GM20000 (cell line): ENCODE measurements around the gene PDGFD.

ENCODE experiments used
- DNase-seq: peaks from one replicate; pipeline ENCODE4 v3.0.0; 2012; ENCODE audit warnings: low spot score
- TF ChIP-seq, protein P1 (sequence below): IDR thresholded peaks from 2 replicates; pipeline ENCODE4 v1.5.1; 2012; ENCODE audit warnings: mild to moderate bottlenecking, control low read depth; ENCODE audit errors: extremely low read depth, missing control alignments

The PDGFD gene

DNA sequence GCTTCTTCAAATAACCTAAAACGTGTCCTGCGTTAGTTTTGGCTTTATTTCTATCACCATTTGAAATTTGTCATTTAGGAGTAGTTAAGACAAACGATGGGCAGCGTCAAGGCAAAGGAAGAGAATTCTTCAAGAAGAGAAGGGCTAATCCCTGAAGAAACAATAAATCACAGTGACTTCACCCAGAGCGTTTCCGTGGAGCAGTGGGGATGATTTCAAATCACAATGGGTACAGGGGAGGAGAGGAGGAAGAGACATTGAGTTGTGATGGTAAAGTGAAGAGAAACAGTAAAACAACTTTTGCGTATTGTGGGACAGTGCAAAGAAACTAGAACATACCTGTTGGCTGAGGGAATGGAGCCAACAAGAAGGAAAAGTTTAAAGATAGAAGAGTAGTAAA is 9.7 kb downstream of the PDGFD start:
- DNase-seq = no peak
- TF ChIP-seq, protein P1, sequence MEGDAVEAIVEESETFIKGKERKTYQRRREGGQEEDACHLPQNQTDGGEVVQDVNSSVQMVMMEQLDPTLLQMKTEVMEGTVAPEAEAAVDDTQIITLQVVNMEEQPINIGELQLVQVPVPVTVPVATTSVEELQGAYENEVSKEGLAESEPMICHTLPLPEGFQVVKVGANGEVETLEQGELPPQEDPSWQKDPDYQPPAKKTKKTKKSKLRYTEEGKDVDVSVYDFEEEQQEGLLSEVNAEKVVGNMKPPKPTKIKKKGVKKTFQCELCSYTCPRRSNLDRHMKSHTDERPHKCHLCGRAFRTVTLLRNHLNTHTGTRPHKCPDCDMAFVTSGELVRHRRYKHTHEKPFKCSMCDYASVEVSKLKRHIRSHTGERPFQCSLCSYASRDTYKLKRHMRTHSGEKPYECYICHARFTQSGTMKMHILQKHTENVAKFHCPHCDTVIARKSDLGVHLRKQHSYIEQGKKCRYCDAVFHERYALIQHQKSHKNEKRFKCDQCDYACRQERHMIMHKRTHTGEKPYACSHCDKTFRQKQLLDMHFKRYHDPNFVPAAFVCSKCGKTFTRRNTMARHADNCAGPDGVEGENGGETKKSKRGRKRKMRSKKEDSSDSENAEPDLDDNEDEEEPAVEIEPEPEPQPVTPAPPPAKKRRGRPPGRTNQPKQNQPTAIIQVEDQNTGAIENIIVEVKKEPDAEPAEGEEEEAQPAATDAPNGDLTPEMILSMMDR = no peak

DNA sequence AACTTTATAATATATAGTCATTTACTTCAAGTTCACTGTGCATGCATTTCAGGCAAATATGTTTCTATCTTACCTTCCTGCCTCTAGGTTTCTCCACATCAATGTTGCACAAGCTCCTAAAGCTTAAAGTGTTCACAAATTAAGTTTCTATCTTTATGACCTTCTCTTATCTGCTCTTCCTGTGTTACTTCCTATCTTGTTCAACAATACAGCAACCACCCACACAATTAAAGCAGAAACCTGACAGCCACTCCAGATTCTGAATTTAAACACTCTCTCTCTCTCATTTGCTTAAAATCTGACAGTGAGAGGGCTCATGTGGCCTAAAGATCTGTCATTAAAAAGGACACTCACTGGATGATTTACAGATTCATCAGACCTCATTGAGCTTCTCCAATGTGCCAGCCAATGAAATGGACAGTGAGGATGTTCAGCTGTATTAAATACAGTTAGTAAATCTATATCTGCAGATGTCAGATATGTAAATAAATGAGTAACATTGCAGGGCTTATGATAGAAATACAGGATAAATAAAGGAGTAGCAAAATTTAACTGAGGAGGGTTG is 10.9 kb downstream of the PDGFD start:
- TF ChIP-seq, protein P1 = no peak
- no peak for DNase-seq

DNA sequence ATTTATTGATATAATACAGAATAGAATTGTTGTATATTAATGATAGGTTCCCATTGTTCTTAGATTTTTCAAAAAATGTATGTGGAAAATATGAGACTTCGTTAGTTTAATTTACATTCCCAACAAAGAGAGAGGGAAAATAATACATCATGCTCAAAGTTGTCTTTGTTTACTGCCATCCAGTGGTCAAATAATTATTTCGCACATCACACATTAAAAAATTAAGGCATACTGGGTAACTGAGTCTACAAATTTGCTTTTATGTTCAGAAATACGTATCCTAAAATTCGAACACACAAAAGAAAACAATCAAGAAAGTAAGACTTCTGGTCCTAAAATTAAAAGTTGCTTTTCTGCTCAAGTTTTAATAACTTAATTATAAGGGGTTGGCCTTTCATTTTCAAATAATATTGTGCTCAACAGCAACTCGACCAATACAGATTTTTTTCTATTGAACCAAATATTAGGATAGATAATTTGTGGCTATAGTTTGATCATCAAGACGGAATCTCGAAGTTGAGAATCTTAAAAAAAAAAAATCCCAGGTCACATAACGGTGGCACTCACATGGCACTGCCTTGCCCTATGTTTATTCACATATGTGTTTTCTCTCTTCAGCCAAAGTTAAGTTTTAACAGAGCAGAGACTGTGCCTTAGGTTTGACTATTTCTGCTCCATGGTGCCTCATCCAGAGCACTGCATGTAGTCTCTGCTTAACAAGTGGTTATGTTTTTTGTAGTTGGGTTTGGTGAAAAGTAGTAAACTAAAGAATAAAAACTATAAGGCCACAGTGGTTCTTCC is 12.3 kb downstream of the PDGFD start:
- TF ChIP-seq, protein P1 = no peak
- DNase-seq = no peak

DNA sequence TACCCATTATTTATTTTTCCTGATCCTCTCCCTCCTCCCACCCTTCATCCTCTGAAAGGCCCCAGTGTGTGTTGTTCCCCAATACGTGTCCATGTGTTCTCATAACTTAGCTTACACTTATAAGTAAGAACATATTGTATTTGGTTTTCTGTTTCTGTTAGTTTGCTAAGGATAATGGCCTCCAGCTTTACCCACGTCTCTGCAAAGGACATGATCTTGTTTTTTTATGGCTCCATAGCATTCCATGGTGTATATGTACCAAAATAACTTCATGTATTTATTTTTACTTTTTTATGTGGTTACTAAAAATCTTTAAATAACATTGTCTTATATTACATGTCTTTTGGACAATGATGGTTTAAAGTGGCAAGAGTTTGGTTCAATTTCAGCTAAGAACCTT is 15.2 kb downstream of the PDGFD start:
- TF ChIP-seq, protein P1 = no peak
- no peak for DNase-seq

DNA sequence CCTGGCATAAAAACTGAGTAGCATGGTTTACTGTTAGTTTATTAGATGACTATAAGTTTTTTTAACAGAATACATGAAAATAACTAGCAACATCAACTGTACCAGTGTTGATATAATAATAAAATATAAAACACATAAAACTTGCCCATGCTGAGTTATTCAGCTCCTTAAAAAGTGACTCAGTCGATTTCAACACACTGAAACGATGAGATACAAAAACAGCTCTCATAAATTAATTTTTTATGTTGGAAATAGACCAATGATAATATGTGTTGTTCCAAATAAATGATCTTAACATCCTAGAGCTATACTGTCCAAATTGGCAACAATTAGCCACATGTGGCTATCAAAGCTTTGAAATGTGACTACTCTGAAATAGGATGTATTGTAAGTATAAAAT is 15.9 kb downstream of the PDGFD start:
- TF ChIP-seq, protein P1 = no peak

DNA sequence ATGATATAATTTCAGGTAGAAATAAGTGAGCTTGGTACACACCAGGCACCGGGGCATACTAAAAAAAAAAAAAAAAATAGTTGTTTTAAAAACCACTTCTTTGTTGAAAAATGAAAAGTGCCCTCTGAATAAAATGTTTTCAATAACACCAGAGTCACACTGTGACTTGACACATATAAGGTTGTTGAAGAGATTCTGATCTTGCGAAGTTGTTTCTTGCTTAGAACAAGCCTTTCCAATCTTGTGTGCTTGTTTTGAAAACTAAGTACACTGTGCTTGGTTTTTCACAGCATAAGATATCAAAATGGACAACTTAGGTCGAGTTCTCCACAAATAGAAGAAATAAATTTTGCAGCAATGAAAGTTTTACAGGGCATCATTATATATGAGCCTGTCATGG is 17.0 kb downstream of the PDGFD start:
- DNase-seq = no peak
- TF ChIP-seq, protein P1 = no peak

More for the DNA sequence above, 15.9 kb downstream of the PDGFD start:
- no peak for DNase-seq

DNA sequence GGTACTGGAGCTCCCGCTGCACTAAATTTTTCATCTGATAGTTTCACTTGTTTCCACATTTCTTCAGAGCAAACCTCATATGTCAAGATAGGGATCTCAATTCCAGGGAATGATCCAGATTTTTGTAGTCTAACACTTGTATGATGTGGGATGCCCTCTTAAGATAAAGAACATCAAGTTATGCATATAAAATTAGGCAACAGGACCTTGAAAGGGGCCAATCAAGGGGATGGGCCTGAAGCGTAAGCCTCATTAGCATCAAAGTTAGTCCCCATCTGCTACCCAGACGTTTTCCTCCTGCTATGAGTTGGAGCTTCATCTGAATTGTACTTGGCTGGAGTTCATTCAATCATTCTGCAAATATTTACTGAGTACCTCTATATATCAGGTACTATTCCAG is 17.5 kb downstream of the PDGFD start:
- TF ChIP-seq, protein P1 = no peak
- no peak for DNase-seq
